Peyer's patch (tissue), 4 donors: Measurements from ENCODE around the gene LDLRAP1.

Experiments
- POLR2A ChIP-seq, 2 donors: fragments of 450-650 bp; IDR thresholded peaks; one replicate each; pipeline ENCODE4 v1.5.1; 2017; ENCODE audit warnings: antibody characterized with exemption in 2 of 2, mild to moderate bottlenecking in 2 of 2, moderate library complexity in 2 of 2
- TF ChIP-seq, protein P1 (sequence below), 6 experiments: fragments of 450-650 bp in 4 of 6; fragments of 200-600 bp in 2 of 6; sonication (generic) in 1 of 6; IDR thresholded peaks; one replicate each; pipeline ENCODE4 v1.5.1; 2017 to 2019; ENCODE audit warnings: antibody characterized with exemption in 6 of 6, mild to moderate bottlenecking in 3 of 6, moderate library complexity in 1 of 6

DNA sequence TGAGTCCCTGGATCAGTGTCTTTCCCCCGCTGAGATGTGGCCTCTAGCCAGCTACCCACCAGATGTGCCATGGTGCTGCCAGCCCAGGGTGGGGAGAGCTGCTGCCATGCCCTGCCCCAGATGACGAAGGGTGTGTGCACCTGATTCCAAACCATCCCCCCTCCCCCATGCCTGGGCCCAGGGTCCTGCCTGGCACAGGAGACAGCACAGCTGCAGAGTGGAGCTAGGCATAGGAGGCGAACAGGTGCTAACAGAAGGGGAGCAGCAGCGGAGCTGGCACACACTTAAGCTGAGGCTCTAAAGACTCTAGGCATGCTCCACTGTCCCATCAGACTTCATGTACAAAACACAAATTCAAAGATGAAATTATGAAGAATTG lies 9.0 kb upstream of the LDLRAP1 start:
- TF ChIP-seq POLR2A (IDR thresholded peaks at IDR 0.05): no peak
- TF ChIP-seq, protein P1, sequence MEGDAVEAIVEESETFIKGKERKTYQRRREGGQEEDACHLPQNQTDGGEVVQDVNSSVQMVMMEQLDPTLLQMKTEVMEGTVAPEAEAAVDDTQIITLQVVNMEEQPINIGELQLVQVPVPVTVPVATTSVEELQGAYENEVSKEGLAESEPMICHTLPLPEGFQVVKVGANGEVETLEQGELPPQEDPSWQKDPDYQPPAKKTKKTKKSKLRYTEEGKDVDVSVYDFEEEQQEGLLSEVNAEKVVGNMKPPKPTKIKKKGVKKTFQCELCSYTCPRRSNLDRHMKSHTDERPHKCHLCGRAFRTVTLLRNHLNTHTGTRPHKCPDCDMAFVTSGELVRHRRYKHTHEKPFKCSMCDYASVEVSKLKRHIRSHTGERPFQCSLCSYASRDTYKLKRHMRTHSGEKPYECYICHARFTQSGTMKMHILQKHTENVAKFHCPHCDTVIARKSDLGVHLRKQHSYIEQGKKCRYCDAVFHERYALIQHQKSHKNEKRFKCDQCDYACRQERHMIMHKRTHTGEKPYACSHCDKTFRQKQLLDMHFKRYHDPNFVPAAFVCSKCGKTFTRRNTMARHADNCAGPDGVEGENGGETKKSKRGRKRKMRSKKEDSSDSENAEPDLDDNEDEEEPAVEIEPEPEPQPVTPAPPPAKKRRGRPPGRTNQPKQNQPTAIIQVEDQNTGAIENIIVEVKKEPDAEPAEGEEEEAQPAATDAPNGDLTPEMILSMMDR (IDR thresholded peaks at IDR 0.05): no peak
